SHP77 treated with DMSO at 0.1 percent for 48 hours (cell line): ENCODE results near the gene TMPRSS7.

Experiments
- DNase-seq: peaks from one replicate; lab custom pipeline; 2025; lab: John Stamatoyannopoulos, UW

Gene TMPRSS7

GRCh38 chr3:112128843-112129727 is 94.5 kb downstream of the TMPRSS7 start:
- no peak for DNase-seq

GRCh38 chr3:112129925-112130637 is 95.5 kb downstream of the TMPRSS7 start:
- DNase-seq, result no peak

- DNase-seq, result no peak
Observed at GRCh38 chr3:112130638-112130993, 96.1 kb downstream of the TMPRSS7 start.
